ENCODE results near the gene CLASP1.
"Not testable (repeated sequence)": the region's sequence is repeated elsewhere in the genome, so short reads cannot be mapped to it uniquely, and the experiment has no call there.

The CLASP1 gene

GRCh38 chr2:121662656-121663055, 13.4 kb upstream of the CLASP1 start:
- no peak overlapping the region for H3K4me3 ChIP-seq (ENCODE audit: low read depth, low read length)

GRCh38 chr2:121659933-121660332, 10.7 kb upstream of the CLASP1 start:
- no peak for TF ChIP-seq CTCF (IDR thresholded peaks at IDR 0.05; ENCODE audit: borderline replicate concordance, insufficient read depth, low read depth, low read length)
- no peak overlapping the region for H3K4me3 ChIP-seq (ENCODE audit: low read depth, low read length)

More at GRCh38 chr2:121662656-121663055, 13.4 kb upstream of the CLASP1 start:
- no peak for TF ChIP-seq CTCF (IDR thresholded peaks at IDR 0.05; ENCODE audit: borderline replicate concordance, insufficient read depth, low read depth, low read length)

GRCh38 chr2:121658393-121658792, 9.1 kb upstream of the CLASP1 start:
- not testable (repeated sequence) for H3K4me3 ChIP-seq (ENCODE audit: low read depth, low read length)

GRCh38 chr2:121653035-121653434, 3.8 kb upstream of the CLASP1 start:
- no peak overlapping the region for H3K4me3 ChIP-seq (ENCODE audit: low read depth, low read length)
- TF ChIP-seq CTCF (IDR thresholded peaks at IDR 0.05; ENCODE audit: borderline replicate concordance, insufficient read depth, low read depth, low read length): no peak

GRCh38 chr2:121650315-121650930, 1.2 kb upstream of the CLASP1 start:
- no peak for TF ChIP-seq CTCF (IDR thresholded peaks at IDR 0.05; ENCODE audit: borderline replicate concordance, insufficient read depth, low read depth, low read length)
- peak overlapping the region; percentile 65 for H3K4me3 ChIP-seq (ENCODE audit: low read depth, low read length)

- peak overlapping the region; percentile 65 for H3K4me3 ChIP-seq (ENCODE audit: low read depth, low read length)
- TF ChIP-seq CTCF (IDR thresholded peaks at IDR 0.05; ENCODE audit: borderline replicate concordance, insufficient read depth, low read depth, low read length): no peak
Measured at GRCh38 chr2:121649596-121650314, 493 bp upstream of the CLASP1 start.

GRCh38 chr2:121648206-121649148, 785 bp downstream of the CLASP1 start:
- H3K4me3 ChIP-seq (ENCODE audit: low read depth, low read length): peak overlapping the region; percentile 65
- no peak for TF ChIP-seq CTCF (IDR thresholded peaks at IDR 0.05; ENCODE audit: borderline replicate concordance, insufficient read depth, low read depth, low read length)
